ENCODE measurements around the gene PAXIP1.

GRCh38 chr7:155048006-155048405, 45.1 kb upstream of the PAXIP1 start:
- TF ChIP-seq POLR2AphosphoS5 (IDR thresholded peaks at IDR 0.05; ENCODE audit: low read depth, low read length) (no peak), TAF1 (IDR thresholded peaks at IDR 0.05; ENCODE audit: borderline replicate concordance, low read depth, low read length) (no peak)
